Fibroblast of lung (primary cell): ENCODE measurements around the gene COLEC11.

Experiments used
- EZH2 ChIP-seq: IDR thresholded peaks from 2 replicates; pipeline ENCODE4 v1.5.1; 2012; ENCODE audit warnings: low read length, control low read depth, mild to moderate bottlenecking; ENCODE audit errors: missing control alignments
- TF ChIP-seq, protein P1 (sequence below), 2 donors: IDR thresholded peaks in 1 of 2; conservative IDR thresholded peaks in 1 of 2; 1 replicate in 1 of 2; 2 replicates in 1 of 2; pipeline ENCODE4 v1.5.1; 2011 to 2012; ENCODE audit warnings: low read length in 2 of 2, control low read depth in 1 of 2, inconsistent platforms in 1 of 2, low read depth in 1 of 2, mild to moderate bottlenecking in 1 of 2

GRCh38 chr2:3631851-3632659 lies 37.1 kb downstream of the COLEC11 start:
- TF ChIP-seq, protein P1, sequence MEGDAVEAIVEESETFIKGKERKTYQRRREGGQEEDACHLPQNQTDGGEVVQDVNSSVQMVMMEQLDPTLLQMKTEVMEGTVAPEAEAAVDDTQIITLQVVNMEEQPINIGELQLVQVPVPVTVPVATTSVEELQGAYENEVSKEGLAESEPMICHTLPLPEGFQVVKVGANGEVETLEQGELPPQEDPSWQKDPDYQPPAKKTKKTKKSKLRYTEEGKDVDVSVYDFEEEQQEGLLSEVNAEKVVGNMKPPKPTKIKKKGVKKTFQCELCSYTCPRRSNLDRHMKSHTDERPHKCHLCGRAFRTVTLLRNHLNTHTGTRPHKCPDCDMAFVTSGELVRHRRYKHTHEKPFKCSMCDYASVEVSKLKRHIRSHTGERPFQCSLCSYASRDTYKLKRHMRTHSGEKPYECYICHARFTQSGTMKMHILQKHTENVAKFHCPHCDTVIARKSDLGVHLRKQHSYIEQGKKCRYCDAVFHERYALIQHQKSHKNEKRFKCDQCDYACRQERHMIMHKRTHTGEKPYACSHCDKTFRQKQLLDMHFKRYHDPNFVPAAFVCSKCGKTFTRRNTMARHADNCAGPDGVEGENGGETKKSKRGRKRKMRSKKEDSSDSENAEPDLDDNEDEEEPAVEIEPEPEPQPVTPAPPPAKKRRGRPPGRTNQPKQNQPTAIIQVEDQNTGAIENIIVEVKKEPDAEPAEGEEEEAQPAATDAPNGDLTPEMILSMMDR (conservative IDR thresholded peaks at IDR 0.05 in 1 of 2, IDR thresholded peaks at IDR 0.05 in 1 of 2; ENCODE audit: low read depth in 1 of 2, low read length in 2 of 2) = no peak
- no peak for TF ChIP-seq EZH2
